ENCODE results near the gene ARHGAP26. TPM values are rescaled to one million over a fixed set of nuclear protein-coding genes. Genes with fewer than 3 reads are reported as not detected.

The ARHGAP26 gene
- total and polyA plus RNA-seq, 2 of the 4 experiments (the other 2 are of a cell fraction), result 0.54 to 0.56 TPM

DNA sequence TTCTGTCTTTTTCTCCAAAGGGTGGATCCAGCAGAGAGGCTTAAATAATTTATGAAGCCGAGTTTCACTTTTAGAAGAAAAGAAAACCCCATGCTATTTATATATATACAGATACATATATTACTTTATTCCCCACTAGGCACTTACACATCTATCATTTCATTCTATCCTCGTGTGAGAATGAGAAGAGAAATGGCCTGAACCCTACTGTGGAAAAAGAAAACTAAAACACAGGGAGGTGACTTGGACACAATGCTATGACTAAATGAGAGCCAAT, 438.1 kb downstream of the ARHGAP26 start:
- Histone ChIP-seq H2AK5ac (ENCODE audit: low read depth, low read length) (peak overlapping the region; percentile 70; the same call in 1 of the 2 replicates), H2AFZ (replicated peaks; ENCODE audit: low read length, poor library complexity) (no peak overlapping the region), H2BK20ac (ENCODE audit: low read depth, low read length) (peak overlapping the region; percentile 27; the same call in 1 of the 2 replicates), H2BK120ac (ENCODE audit: low read depth, low read length) (peak overlapping the region; percentile 68; the same call in 1 of the 2 replicates), H4K20me1 (ENCODE audit: insufficient read depth, low read length) (no peaks in the 10 kb centered on the region), H3K56ac (ENCODE audit: extremely low read depth, insufficient read depth, low read length) (no peak overlapping the region), H3K23ac (ENCODE audit: low read depth, low read length) (no peak overlapping the region; the same call in 1 of the 2 replicates), H4K5ac (ENCODE audit: low read depth, low read length) (peak overlapping the region; percentile 26; the same call in 1 of the 2 replicates), H3K27ac (ENCODE audit: insufficient read depth, low read length) (no peak overlapping the region), H2BK15ac (ENCODE audit: low read depth, low read length) (peak overlapping the region; percentile 9; the same call in 1 of the 3 replicates), H3K18ac (ENCODE audit: low read depth, low read length) (peak overlapping the region; percentile 85; the same call in 1 of the 2 replicates), H2AK9ac (replicated peaks; ENCODE audit: low read depth, low read length, poor library complexity) (no peak overlapping the region), H3K9me1 (ENCODE audit: insufficient read depth, low read length) (peaks cover 6% of the 10 kb centered on the region; the same call in 1 of the 2 replicates), H3K9me3 (ENCODE audit: control insufficient read depth, insufficient read depth, low read length) (no peaks in the 10 kb centered on the region), H4K91ac (ENCODE audit: insufficient read depth, low read depth, low read length) (no peak overlapping the region), H2BK5ac (ENCODE audit: low read depth, low read length, poor library complexity, severe bottlenecking) (no peak overlapping the region), H3K4ac (ENCODE audit: low read depth, low read length) (0 out of 2 replicates have a peak overlapping the region, but pooled peaks have one; percentile 63), H4K8ac (ENCODE audit: low read depth in 2 of 2, low read length in 2 of 2) (peak overlapping the region in 1 of 2 experiments; percentile 4; a peak in 1 of 4 replicates), H3K36me3 (ENCODE audit: control insufficient read depth, insufficient read depth, low read length) (no peaks in the 10 kb centered on the region), H3K14ac (replicated peaks; ENCODE audit: low read depth, low read length) (0 out of 2 replicates have a peak overlapping the region, but pooled peaks have one; percentile 3), H3K4me3 (ENCODE audit: insufficient read depth, low read depth, low read length) (no peak overlapping the region), H3K4me1 (ENCODE audit: control insufficient read depth, insufficient read depth, low read length) (peaks cover 8% of the 10 kb centered on the region), H3K79me1 (ENCODE audit: low read depth in 1 of 2, low read length in 2 of 2) (no peaks in the 10 kb centered on the region; a peak in 1 of 4 replicates), H3K4me2 (ENCODE audit: low read depth, low read length) (no peak overlapping the region), H3K27me3 (ENCODE audit: control insufficient read depth, insufficient read depth, low read length) (no peaks in the 10 kb centered on the region), H3K9ac (ENCODE audit: low read depth, low read length) (no peak overlapping the region)
- ChIA-PET CTCF (interaction anchor here (0.7 to 1.1 kb wide), 2 partner anchors 12 to 196 kb away, joined by 3 read pairs; partner anchors contain the start of gene NR3C1), POLR2A (ENCODE audit: unreplicated experiment) (interaction anchor here (0.6 kb wide), 1 partner anchor 33 kb away, joined by 3 read pairs; no protein-coding TSS in a partner anchor)
- no TSS peak for BruUV-seq (replicated peaks)
- DNase-seq, result no peak
- ATAC-seq (ENCODE audit: low read depth), result no peak
- TF ChIP-seq FOS (IDR thresholded peaks at IDR 0.05; ENCODE audit: low read depth, low read length) (no peak), MAZ (IDR thresholded peaks at IDR 0.05; ENCODE audit: borderline replicate concordance, low read depth, low read length) (no peak), SMC3 (IDR thresholded peaks at IDR 0.05; ENCODE audit: low read depth, low read length) (no peak), RCOR1 (IDR thresholded peaks at IDR 0.05; ENCODE audit: insufficient replicate concordance, low read length) (no peak), CHD1 (IDR thresholded peaks at IDR 0.05; ENCODE audit: low read depth, low read length) (no peak), POLR2A (IDR thresholded peaks at IDR 0.05; ENCODE audit: low read depth, low read length) (no peak), MAFK (IDR thresholded peaks at IDR 0.05; ENCODE audit: low read depth, low read length) (no peak), CEBPB (IDR thresholded peaks at IDR 0.05; ENCODE audit: low read depth, low read length) (no peak), MXI1 (IDR thresholded peaks at IDR 0.05; ENCODE audit: borderline replicate concordance, low read depth, low read length) (no peak), NFE2L2 (IDR thresholded peaks at IDR 0.05; ENCODE audit: low read depth, low read length) (no peak), RFX5 (IDR thresholded peaks at IDR 0.05; ENCODE audit: low read depth, low read length) (no peak), BHLHE40 (IDR thresholded peaks at IDR 0.05; ENCODE audit: low read depth, low read length) (no peak), RAD21 (IDR thresholded peaks at IDR 0.05; ENCODE audit: low read length) (no peak)
- TF ChIP-seq, protein P1, sequence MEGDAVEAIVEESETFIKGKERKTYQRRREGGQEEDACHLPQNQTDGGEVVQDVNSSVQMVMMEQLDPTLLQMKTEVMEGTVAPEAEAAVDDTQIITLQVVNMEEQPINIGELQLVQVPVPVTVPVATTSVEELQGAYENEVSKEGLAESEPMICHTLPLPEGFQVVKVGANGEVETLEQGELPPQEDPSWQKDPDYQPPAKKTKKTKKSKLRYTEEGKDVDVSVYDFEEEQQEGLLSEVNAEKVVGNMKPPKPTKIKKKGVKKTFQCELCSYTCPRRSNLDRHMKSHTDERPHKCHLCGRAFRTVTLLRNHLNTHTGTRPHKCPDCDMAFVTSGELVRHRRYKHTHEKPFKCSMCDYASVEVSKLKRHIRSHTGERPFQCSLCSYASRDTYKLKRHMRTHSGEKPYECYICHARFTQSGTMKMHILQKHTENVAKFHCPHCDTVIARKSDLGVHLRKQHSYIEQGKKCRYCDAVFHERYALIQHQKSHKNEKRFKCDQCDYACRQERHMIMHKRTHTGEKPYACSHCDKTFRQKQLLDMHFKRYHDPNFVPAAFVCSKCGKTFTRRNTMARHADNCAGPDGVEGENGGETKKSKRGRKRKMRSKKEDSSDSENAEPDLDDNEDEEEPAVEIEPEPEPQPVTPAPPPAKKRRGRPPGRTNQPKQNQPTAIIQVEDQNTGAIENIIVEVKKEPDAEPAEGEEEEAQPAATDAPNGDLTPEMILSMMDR (conservative IDR thresholded peaks at IDR 0.05; ENCODE audit: low read depth, low read length), result no peak
- TF ChIP-seq, protein P2, sequence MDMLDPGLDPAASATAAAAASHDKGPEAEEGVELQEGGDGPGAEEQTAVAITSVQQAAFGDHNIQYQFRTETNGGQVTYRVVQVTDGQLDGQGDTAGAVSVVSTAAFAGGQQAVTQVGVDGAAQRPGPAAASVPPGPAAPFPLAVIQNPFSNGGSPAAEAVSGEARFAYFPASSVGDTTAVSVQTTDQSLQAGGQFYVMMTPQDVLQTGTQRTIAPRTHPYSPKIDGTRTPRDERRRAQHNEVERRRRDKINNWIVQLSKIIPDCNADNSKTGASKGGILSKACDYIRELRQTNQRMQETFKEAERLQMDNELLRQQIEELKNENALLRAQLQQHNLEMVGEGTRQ (IDR thresholded peaks at IDR 0.05; ENCODE audit: low read depth, low read length), result no peak
- TF ChIP-seq, protein P3, sequence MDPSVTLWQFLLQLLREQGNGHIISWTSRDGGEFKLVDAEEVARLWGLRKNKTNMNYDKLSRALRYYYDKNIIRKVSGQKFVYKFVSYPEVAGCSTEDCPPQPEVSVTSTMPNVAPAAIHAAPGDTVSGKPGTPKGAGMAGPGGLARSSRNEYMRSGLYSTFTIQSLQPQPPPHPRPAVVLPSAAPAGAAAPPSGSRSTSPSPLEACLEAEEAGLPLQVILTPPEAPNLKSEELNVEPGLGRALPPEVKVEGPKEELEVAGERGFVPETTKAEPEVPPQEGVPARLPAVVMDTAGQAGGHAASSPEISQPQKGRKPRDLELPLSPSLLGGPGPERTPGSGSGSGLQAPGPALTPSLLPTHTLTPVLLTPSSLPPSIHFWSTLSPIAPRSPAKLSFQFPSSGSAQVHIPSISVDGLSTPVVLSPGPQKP (IDR thresholded peaks at IDR 0.05; ENCODE audit: borderline replicate concordance, low read depth, low read length), result no peak
- in situ Hi-C loops (cut with MboI; ENCODE audit: low sequenced_read_pairs) (no loop called here), dilution Hi-C loops (cut with HindIII; ENCODE audit: low sequenced_read_pairs, unreplicated experiment) (no loop called here), intact Hi-C loops (cut with micrococcal nuclease) (loop anchor here (5.0 to 10.0 kb wide), 2 partner anchors 34 to 616 kb away; no protein-coding TSS in a partner anchor)
- no CpG with 5 or more reads among the region's 2 CpGs for WGBS, 2 experiments (ENCODE audit: extremely low coverage in 2 of 2, insufficient read length in 1 of 2)
